ENCODE data around the gene NMNAT2. TPM values are rescaled to one million over a fixed set of nuclear protein-coding genes. Genes with fewer than 3 reads are reported as not detected.
"Not testable (repeated sequence)": the region's sequence is repeated elsewhere in the genome, so short reads cannot be mapped to it uniquely, and the experiment has no call there.

The NMNAT2 gene
- total RNA-seq, 4 donors from 2014 or later, result 0.60 to 1.7 (median 0.92) TPM

GRCh38 chr1:183407961-183408360, 10.2 kb downstream of the NMNAT2 start:
- TF ChIP-seq EP300 (IDR thresholded peaks at IDR 0.05) (no peak), POLR2A (IDR thresholded peaks at IDR 0.05) (no peak)
- TF ChIP-seq, protein P1, sequence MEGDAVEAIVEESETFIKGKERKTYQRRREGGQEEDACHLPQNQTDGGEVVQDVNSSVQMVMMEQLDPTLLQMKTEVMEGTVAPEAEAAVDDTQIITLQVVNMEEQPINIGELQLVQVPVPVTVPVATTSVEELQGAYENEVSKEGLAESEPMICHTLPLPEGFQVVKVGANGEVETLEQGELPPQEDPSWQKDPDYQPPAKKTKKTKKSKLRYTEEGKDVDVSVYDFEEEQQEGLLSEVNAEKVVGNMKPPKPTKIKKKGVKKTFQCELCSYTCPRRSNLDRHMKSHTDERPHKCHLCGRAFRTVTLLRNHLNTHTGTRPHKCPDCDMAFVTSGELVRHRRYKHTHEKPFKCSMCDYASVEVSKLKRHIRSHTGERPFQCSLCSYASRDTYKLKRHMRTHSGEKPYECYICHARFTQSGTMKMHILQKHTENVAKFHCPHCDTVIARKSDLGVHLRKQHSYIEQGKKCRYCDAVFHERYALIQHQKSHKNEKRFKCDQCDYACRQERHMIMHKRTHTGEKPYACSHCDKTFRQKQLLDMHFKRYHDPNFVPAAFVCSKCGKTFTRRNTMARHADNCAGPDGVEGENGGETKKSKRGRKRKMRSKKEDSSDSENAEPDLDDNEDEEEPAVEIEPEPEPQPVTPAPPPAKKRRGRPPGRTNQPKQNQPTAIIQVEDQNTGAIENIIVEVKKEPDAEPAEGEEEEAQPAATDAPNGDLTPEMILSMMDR (IDR thresholded peaks at IDR 0.05), result no peak
- no peak for DNase-seq (ENCODE audit: low spot score in 2 of 2)
- Histone ChIP-seq H3K27me3 (no peaks in the 10 kb centered on the region), H3K4me3 (no peak overlapping the region), H3K9me3 (no peaks in the 10 kb centered on the region), H3K27ac (no peak overlapping the region), H3K4me1 (no peaks in the 10 kb centered on the region), H3K36me3 (no peaks in the 10 kb centered on the region)
- 78 to 97% methylated on average over 1 of the region's 1 CpG for WGBS, 2 donors

DNA sequence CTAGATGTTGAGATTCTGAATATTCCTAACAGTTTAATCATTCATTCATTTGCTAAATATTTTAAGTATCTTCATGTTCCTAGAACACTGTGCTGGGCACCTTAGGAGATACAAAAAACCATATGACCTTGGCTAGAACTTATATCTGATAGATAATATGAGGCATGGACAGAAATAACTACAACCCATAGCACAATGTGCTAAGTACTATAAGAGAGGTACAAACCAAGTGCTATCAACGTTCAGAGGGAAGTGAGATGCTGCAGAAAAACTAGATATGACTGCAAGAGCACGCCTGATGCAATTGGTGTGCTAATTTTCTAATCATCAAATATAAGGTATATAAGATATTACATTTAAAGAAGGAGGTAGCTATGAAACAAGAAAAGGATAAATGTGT, 10.7 kb downstream of the NMNAT2 start:
- Histone ChIP-seq H3K36me3 (no peaks in the 10 kb centered on the region), H3K27me3 (no peaks in the 10 kb centered on the region), H3K27ac (no peak overlapping the region), H3K4me1 (no peaks in the 10 kb centered on the region), H3K9me3 (no peaks in the 10 kb centered on the region), H3K4me3 (no peak overlapping the region)
- TF ChIP-seq POLR2A (IDR thresholded peaks at IDR 0.05) (no peak), EP300 (IDR thresholded peaks at IDR 0.05) (no peak)
- TF ChIP-seq, protein P1 (IDR thresholded peaks at IDR 0.05), result no peak
- 77 to 85% methylated on average over 2 of the region's 2 CpGs for WGBS, 2 donors
- no peak for DNase-seq (ENCODE audit: low spot score in 2 of 2)

GRCh38 chr1:183404476-183404875, 13.7 kb downstream of the NMNAT2 start:
- Histone ChIP-seq H3K27ac (no peak overlapping the region), H3K36me3 (no peaks in the 10 kb centered on the region), H3K27me3 (no peaks in the 10 kb centered on the region), H3K4me3 (no peak overlapping the region), H3K4me1 (no peaks in the 10 kb centered on the region), H3K9me3 (no peaks in the 10 kb centered on the region)
- no peak for DNase-seq (ENCODE audit: low spot score in 2 of 2)
- WGBS, 2 donors, result 32 to 33% methylated on average over 2 of the region's 2 CpGs
- no peak for TF ChIP-seq POLR2A (IDR thresholded peaks at IDR 0.05)

DNA sequence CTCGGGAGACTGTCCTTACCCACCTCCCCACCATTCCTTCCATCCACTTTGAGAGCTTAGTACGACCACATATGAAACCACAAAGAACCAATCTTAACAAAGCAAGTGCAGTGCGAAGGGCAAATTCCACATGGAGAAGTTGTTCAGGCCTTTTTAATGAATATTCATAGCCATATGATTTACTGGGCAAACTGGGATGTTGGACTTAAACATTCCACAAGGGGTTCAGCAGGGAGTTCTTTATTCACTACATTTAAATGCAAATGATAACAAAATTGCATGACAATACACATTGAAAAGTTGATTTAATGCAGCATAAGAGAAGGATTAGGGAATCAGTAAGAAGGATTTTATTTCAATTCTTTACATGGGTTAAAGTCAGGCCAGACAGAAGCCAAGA, 14.7 kb downstream of the NMNAT2 start:
- Histone ChIP-seq H3K4me1 (no peaks in the 10 kb centered on the region), H3K4me3 (no peak overlapping the region), H3K27me3 (no peaks in the 10 kb centered on the region), H3K36me3 (no peaks in the 10 kb centered on the region), H3K9me3 (no peaks in the 10 kb centered on the region), H3K27ac (no peak overlapping the region)
- WGBS, 2 donors, result 32 to 47% methylated on average over 3 of the region's 3 CpGs
- no peak for DNase-seq (ENCODE audit: low spot score in 2 of 2)
- TF ChIP-seq, protein P1 (IDR thresholded peaks at IDR 0.05), result no peak
- TF ChIP-seq EP300 (IDR thresholded peaks at IDR 0.05), result no peak
- no peak for TF ChIP-seq POLR2A (IDR thresholded peaks at IDR 0.05)

GRCh38 chr1:183401565-183401964, 16.6 kb downstream of the NMNAT2 start:
- H3K27me3 ChIP-seq; H3K36me3 ChIP-seq; H3K27ac ChIP-seq; H3K9me3 ChIP-seq; H3K4me3 ChIP-seq; DNase-seq (ENCODE audit: low spot score in 2 of 2); H3K4me1 ChIP-seq: not testable (repeated sequence)
- 71 to 79% methylated on average over 1 of the region's 1 CpG for WGBS, 2 donors

GRCh38 chr1:183394435-183394834, 23.7 kb downstream of the NMNAT2 start:
- Histone ChIP-seq H3K27me3 (no peaks in the 10 kb centered on the region), H3K27ac (no peak overlapping the region), H3K36me3 (no peaks in the 10 kb centered on the region), H3K9me3 (no peaks in the 10 kb centered on the region), H3K4me3 (no peak overlapping the region), H3K4me1 (no peaks in the 10 kb centered on the region)
- DNase-seq (ENCODE audit: low spot score in 2 of 2), result no peak
- TF ChIP-seq POLR2A (IDR thresholded peaks at IDR 0.05) (no peak), EP300 (IDR thresholded peaks at IDR 0.05) (no peak)
- TF ChIP-seq, protein P1 (IDR thresholded peaks at IDR 0.05), result no peak
- 89 to 96% methylated on average over 2 of the region's 2 CpGs for WGBS, 2 donors
